ENCODE measurements around the gene ZC3H12D.
"Not testable (repeated sequence)": the region's sequence is repeated elsewhere in the genome, so short reads cannot be mapped to it uniquely, and the experiment has no call there.

Gene ZC3H12D

DNA sequence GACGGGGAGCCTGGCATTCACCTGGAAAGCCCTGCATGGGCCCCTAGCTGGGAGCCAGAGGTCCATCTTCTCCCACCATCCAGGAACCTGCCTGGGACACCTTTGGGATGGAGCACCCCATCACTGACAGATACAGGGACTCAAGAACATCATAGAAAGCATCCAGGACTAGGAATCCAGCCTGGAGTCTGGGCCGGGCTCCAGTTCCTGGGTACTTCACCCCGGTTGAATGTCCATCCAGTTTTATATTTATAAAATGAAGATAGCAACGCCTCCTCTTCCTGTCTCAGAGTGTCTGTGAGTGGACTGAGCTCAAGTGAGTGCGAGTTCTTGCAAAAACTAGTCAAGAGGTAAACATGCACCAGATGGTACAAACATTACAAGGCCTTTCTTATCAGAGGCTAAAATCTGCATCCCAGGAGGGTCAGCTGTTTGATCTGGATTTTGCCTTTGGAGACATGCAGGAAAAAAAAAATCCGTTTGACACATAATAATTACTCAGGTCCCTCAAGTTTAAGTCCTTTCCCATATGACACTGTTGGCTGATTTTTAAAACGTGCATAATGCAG lies 27.4 kb downstream of the ZC3H12D start:
- no peak for DNase-seq

DNA sequence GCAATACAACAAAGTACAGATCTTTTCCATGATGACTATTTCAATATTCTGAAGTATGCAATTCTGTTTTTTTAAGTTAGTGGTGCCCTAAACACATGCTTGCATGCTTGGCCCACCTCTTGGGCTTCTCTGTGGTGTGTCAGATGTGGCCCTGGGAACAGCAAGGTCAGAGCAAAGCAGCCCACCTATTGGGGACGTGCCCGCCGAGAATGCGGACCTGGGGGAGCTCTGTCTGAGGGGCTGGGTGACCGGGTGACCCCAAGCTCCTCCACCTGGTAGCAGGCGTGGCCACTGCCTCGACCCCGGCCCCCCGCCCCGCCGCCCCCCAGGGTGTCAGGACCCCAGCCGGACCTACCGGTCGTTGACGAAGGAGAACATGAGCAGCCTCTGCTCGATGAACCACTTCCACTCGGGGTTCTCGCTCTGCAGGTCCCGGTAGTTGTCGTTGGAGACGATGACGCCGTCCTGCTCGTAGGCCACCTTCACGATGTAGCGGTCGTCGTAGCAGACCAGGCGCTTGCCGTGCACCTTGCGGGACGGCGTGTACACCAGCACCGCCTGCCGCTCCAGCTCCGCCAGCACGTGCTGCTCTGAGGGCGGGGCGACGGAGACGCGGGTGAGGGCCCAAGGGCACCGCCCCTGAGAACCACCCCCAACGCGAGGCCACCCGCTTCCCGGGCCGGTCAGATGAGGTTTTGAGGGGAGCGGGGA lies 28.3 kb downstream of the ZC3H12D start:
- no peak for DNase-seq

DNA sequence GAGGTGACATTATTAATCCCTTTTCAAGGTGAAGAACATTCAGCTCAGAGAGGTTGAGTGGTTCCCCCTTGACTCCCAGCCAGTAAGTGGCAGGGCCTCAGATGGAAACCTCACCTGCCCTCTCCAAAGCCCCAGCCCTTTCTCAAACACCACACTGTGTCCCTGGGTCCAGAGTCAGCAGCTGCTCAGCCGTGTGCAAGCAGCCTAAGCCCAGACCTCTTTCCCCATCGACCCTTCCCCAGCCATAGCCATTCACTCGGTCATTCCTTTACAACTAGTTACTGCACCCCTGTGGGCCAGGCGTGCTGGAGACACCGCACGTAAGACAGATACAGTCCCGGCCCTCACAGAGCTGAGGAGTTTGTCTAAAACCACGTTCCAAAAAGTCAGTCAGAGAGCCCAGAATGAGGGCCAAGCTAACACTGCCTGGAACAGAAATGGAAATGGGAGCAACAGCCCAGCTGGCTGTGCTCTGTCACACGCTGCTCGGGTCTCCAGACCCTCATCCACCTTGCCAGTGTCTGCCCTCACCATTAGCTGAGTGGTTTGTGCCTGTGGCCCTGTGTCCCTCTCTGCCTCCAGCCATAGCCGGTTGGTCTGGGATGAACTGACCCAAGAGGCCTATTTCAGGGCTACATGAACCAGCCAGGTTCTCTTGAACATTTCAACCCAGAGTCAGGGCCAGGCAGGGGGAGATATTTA lies 29.6 kb downstream of the ZC3H12D start:
- no peak for DNase-seq

DNA sequence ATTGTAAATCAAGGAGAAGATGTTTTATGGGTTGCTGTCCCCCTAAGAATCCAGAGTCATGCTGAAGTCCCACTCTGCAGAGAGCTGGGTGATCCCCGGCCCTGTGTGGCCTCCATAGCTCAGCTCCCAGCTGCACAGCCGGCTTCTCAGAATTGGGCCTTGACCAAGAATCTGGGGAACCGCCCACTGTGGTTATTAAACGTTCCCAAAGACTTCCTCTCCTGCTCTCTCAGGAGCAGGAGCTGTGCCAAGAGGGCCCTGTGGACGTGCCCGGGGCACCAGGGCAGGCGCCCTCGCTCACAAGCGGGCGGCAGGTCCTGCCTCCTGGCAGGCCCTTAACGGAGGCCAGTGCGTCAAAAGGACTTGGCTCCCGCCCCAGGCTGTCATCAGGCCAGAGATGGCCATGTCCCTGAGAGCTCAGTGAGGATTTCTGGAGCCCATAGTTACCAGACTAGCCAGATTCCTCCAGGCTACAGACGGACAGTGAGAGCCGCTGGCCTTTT lies 30.4 kb downstream of the ZC3H12D start:
- no peak for DNase-seq

DNA sequence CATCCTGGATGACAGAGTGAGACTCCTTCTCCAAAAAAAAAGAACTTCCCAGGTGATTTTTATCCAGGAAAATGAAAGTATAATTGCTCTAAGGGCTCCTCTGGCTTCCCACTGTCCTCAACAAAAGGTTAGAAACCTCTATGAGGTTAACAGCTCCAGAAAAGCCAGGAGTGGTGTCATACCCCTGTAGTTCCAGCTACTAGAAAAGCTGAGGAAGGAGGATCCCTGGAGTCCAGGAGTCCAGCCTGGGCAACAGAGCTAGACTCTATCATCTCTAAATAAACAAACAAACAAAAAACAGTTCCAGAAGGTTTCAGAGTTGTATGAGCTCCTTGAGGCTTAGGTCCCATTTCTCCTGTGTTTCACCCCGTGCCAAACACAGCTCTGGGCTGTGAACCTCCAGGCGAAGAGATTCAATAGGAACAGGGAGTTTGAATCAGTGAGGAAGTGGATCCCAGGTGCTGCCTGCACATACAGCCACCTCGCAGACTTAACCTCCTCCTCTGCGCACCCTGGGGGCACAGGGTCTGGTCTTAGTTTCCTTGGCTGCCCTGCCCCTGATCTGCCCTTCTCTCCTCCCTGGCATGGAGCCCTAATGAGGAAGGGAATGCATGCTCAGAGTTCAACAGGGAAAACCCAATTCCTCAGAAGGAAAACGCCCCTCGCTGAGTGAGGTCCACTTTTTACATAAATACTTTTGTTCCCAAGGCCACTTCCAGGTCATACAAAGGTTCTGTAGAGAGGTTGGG lies 31.0 kb downstream of the ZC3H12D start:
- no peak for DNase-seq

DNA sequence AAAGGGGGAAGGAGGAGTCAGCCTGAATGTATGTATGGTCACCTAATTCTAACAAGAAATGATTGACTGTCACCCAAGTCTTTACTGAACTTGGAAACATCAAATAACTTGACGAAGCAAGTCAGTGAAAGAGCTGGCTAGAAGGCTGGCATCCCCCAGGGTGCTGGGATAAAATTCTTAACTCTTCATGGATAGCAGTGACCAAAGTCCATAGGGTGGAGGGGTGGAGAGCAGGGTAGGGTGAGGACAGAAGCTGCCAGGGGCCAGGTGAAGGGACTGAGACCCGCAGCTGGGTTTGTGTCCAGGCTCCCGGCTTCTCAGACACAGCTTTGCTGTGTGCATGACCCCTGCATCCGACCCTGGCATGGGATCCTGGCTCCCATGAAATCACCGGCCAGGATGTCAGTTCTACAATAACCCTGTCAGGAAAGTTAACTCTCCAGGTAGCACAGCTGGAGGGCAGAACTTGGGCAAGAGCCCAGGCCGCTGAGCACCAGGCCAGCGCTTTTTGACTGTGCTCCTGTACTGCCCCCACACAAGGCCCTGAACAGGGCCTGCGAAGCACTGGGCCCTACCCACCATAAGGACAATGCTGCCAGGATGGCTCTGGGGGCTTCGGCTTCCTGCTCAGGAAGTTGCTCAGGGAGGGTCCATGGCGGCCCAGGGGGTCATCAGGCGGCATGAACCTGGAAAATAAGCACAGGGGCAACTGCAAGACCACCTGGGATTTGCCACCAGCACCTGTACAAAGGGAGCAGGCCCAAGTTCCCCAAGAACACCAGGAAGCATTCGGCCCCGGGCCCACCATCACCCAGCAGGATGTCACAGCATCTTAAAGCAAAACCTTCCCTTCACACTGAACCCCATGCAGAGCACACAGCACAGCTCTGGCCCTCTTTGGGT lies 32.5 kb downstream of the ZC3H12D start:
- no peak for DNase-seq

DNA sequence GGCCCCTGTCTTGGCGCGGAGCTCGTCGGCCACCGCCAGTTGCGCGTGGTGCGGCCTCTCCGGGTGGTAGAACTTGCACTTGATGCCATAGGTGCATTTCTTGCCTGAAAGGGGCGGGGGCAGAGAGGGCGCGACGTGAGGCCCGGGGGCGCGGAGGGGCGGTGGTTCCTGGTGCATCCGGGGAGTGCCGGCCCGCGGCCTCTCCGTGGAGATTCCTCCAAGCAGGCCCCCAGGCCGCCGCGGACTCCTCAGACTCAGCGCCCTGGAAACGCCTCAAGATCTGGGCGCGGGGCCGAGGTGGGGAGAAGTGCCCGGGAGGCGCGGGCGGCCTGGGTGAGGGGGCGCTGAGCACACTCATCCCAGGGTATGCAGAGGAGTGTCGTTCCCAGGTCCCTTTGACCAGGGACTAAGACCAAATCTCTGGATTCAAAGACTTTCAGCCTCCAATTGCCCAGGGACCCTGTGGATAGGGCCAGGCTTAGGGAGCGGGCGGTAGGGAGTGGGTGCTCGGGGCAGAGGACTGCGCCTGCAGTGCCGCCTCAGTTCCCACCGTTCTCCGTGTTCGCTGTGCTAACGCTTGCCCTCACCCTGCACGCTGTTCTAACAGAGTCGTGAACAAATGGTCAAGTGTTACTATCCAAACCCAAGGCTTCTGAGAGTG lies 33.3 kb downstream of the ZC3H12D start:
- DNase-seq = no peak

DNA sequence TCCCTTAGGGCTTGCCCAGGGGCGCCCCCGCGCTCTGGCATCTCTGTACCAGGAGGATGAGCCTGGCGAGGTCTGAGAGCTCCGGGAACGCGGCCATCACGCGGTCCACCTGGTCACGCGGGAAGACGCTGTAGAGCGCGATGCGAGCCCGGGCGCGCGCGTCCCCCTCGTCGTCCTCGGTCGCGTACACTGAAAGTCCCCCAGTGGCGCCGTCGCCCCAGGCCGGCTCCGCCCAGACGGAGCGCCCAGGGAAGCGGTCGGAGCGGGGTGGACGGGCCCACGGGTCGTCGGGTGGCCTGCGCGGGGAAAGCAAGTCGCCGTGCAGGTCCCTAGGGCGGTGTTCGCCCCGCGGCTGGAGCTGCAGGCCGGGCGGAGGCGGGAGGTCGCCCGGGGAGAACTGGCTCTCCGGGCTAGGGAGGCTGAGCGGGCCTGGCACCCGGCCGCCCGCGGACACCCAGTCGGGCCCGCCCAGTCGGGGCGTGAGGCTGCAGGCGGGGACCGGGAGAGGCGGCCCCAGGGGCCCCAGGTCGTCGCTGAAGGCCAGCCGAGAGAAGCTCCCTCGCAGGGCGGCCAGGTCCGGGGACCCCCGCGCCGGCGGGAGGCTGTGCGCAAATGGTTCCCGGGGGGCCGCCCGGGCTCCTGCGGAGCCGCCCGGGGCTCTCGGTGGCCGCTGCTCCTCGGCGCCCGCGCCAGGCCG lies 34.0 kb downstream of the ZC3H12D start:
- DNase-seq = no peak

DNA sequence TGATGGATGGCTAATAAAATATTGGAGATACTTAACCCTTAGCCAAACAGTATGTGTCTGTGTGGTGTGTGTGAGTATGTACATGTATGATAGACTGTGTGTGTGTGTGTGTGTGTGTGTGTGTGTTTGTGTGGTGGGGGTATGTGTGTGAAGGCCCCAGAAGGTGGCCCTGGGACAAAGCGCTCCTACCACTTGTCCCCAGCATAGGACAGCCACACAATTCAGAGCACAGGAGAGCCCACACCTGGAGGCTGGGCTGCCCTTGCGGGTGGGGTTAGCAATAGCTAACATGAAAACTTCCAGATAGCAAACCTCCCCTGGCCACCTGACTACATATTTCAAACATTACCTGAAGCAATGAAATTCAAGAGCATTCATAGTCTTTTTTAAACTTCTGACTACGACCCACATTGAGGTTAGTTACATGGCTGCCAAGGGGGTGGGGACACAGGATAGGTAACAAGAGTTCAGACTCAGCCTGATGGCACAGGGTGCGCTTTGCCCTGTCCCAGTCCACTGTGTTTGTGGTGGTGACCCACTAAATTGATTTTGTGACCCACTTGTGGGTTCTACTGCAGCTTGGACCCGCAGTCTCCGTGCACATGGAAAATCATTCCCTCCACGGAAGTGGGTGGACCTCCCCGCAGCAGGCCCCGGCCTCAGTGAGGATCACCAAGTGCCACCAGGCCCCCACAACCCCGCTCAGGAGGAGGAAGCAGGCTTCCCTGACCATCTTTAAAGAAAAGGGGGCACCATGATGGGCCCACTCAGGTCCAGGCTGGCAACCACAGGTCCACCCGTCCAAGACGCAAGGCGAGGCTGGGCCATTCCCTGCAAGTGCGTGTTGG lies 34.8 kb downstream of the ZC3H12D start:
- DNase-seq = no peak

DNA sequence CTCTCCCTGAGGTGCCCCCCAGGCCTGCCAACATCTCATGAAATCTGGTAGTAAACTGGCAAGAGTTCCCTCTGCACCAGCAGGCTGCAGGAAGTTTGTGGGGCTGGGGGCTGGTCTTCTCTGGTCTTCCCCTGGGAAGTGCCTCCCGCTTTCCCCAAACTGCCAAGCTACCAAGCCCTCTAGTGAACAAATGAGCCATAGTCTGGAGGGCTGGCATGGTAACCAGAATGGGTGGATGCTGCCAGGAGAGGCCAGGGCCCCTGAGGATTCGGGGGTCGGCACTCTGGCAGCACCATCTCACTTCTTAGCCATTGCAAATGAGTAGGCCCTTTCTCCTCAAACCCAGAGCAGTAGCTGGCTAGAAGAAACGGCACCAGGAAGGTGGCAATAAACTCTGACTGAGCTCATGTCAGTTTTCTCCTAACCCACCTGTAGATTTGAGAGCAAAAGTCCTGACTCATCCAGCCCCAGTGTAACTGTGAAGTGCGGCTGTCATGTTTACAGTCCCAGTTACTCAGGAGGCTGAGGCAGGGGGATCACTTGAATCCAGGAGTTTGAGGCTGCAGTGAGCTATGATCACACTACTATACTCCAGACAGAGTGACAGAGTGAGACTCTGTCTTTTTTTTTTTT lies 35.9 kb downstream of the ZC3H12D start:
- DNase-seq = no peak

DNA sequence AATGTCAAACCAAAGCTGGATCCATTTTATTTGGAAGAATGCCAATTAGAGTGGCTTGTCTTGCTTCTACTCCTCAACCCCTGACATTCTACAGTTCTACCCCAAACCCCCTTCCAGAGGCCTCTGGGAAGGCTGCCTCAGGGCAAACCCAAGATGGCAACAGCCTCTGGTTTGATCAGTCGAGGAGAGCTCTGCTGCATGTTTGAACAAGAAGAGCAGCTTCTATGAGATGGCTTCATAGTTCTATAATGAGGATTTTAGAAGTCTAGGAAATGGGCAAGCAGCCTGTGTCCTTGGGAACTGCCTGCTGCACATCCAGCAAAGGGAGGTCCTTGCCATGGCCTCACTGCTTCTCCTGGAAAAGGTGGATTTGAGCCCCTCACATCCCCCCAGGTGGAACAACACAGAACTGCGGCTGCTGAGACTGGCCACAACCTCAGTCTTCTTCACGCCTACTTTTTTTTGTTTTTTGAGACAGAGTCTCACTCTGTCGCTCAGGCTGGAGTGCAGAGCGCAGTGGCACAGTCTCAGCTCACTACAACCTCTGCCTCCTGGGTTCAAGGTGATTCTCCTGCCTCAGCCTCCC lies 37.9 kb downstream of the ZC3H12D start:
- DNase-seq = no peak

DNA sequence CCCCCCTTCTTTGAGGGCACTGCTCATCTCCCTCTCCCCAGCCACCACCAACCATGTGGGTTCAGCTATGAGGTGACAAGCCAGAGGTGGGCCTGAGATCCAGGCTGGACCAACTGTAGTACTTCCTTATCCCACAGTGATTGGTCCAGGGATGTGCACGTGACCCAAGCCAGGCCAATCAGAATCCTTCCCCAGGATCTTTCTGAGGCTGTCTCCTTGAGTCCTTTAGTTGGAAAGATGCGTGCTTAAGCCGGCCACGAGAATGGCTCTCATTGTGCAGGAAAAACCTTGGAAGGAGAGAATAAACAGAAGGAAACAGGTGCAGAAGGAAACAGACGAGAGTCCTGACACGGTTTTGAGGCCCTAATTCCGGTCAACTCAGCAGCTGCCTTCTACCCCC lies 39.2 kb downstream of the ZC3H12D start:
- no peak for DNase-seq

DNA sequence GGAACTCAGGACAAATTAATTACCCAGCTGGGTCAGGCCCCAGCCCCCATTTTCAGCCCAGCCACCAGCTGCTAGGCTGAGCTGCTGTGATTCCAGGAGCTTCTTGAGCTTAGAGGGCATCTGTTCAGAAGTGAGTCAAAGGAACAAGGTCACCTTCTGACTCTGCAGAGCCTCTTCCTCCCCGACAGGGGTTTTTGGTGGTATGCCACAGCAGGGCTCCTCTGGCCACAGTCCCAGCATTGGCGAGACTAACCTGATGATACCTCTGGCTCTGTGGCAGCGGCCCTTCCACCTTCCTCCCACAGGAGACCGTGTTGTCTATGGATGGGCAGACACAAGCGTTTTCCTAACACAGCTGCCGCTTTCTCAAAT lies 39.7 kb downstream of the ZC3H12D start:
- DNase-seq = no peak

DNA sequence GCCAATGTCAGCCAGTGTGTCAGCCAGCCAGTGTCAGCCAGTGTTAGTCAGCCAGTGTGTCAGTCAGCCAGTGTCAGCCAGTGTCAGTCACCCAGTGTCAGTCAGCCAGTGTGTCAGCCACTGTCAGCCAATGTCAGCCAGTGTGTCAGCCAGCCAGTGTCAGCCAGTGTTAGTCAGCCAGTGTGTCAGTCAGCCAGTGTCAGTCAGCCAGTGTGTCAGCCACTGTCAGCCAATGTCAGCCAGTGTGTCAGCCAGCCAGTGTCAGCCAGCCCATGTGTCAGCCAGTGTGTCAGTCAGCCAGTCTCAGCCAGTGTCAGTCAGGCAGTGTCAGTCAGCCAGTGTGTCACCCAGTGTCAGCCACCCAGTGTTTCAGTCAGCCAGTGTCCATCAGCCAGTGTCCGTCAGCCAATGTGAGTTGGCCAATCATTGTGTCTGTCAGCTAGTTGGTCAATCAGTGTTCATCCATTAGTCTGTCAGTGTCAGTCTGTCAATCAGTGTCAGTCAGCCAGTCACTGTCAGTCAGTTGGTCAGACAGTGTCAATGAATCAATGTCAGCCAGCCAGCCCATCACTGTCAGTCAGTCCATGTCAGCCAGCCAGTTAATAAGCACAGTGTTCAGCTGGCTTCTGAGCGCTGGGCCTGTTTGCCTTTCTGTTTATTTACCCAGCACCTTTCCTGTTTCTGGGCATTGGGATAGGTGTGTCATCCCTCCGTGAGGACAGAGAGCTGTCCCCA lies 40.3 kb downstream of the ZC3H12D start:
- DNase-seq = not testable (repeated sequence)

DNA sequence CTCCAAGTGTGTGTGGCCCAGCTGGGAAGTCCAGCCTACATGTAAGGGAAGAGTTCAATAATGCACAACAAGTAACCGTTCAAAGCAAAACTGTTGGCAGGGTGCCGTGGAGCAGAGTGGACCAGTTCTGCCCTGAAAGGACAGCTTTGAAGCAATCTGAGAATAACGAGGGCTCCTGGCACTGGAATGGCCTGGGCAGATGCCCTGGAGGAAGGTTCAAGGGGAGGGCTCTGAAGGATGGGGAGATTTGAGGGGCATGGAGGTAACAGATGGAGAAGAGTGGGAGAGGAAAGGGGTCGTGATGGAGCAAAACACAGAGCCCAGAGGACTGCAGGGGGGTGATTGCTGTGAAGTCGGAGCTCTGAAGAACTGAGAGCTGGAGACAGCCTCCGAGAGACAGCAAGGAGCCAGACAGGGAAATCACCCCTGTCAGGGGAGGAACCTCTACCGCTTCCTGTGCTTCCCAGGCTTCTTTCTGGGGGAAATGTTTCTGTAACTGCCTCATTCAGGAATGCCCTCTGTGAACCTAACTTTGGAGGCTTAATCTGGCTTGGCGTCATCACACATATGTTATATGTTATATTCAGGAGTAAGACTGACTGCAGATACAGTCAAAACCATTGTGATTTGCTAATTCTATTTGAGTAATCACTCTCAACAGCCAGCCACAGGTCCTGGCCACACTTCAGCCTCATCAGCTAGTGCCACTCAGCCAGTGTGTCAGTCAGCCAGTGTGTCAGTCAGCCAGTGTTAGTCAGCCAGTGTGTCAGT lies 41.2 kb downstream of the ZC3H12D start:
- no peak for DNase-seq

DNA sequence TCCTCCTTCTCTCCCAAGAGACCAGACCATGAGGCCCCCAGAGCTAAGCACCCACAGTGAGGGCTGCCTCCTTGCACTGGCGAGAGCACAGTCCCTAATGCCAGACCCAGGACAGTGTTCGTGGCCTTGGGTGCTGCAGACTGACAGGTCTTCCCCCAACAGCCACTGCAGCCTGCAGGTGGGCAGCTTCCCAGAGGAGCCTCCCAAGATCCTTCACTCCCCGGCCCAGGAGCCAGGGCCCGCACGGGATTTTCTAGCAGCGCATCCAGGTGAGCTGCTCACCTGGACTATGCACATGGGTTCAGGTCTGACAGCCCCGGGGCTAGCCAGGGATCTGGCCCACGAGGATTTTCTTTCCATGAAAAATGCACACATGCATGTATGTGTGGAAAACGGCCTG lies 43.1 kb downstream of the ZC3H12D start:
- no peak for DNase-seq

DNA sequence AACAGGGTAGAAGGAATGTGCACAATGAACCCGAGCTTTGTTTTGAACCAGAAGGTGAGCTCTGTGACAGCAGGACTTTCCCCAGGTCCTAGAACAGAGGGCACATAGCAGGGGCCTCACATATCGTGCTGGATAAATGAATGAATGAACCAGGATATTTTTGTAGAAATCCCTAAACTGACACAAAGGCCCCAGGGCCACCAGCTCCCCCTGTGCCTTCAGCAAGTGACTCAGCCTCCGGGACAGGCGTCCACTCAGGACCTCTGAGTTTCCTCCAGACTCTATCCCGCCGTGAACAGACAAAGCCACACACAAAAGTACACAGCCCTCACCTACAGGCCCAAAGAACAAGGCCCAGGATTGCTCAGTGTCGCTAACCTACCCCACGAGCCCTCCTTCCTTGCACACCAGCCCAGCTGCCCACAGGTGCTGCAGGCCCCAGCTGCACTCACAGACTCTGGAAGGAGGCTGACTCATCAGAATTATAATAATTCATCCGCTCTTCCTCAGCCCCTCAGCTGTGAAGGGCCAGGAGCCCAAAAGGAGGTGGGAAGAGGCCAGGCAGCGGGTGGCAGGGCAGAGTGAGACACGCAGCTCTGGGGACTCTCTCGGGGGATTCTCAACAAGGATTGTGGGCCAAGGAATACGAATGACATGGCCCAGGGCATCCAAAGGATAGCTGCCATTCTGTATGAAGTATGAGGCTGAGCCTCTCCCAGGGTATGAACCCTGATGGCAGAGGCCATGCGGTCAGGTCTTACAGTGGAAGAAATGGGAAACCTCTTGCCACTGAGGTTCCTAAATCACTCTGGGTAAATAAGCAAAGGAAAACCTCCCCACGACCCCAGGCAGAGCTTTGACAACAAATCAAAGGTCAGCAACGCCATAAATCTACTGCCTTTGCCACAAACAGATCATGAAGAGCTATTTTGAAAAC lies 43.8 kb downstream of the ZC3H12D start:
- DNase-seq = no peak
